Stimulated activated naive CD8-positive, alpha-beta T cell treated with anti-CD3 and anti-CD28 coated beads, Interleukin-15, Interleukin-2, amounts not matched to agents 100 U/mL and 50 U/mL, for 24 hours (primary cell): Measurements from ENCODE around the gene FRMD8.

ENCODE experiments used
- ATAC-seq: fragments of 150-1000 bp; cut with Tn5 transposase; one replicate; pipeline ENCODE4 v1.10.0; 2021
- DNase-seq: peaks from one replicate; pipeline ENCODE4 v3.0.0; 2021

The FRMD8 gene

GRCh38 chr11:65454696-65455456, 68.4 kb downstream of the FRMD8 start:
- DNase-seq (peak; percentile 94), ATAC-seq (peak; percentile 97)

- DNase-seq (no peak), ATAC-seq (no peak)
Observed at GRCh38 chr11:65456418-65456817, 70.0 kb downstream of the FRMD8 start.

GRCh38 chr11:65459552-65459951, 73.1 kb downstream of the FRMD8 start:
- ATAC-seq (no peak), DNase-seq (no peak)
